ENCODE results near the gene SERAC1. TPM values are rescaled to one million over a fixed set of nuclear protein-coding genes. Genes with fewer than 3 reads are reported as not detected.

The SERAC1 gene
- total and polyA plus RNA-seq, 7 donors = 3.6 to 15.0 (median 9.6) TPM

DNA sequence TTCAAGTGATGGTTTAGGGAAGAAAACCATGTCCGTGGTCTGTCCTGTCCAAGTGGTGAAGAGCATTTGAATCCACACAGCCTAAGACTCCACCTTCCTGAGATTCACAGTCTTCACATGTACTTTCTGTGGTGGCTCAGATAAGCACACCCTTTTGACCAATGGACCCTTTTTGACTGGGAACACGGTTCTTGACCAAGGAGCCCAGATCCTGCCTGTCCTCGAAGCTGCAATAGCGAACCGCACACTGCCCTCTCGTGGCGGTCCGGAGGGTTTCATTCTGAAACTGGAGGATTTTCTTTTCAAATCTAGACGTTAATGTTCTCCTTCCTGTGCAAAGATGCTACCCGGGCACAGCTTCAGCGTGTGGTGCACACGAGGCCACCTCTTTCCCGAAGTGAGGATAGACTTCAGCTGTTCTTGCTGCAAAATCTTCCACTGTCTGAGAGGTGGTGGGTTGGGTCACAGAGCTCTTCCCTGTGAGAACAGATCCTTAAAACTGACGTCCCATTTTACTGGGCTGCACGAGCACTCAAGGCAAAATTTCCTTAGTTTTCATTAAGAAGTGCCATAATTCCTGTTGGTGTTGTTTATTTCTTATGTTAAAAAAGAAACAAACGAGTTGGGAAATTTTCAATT, 95.9 kb downstream of the SERAC1 start:
- H3K9me3 ChIP-seq = no peaks in the 10 kb centered on the region
- TF ChIP-seq POLR2A (IDR thresholded peaks at IDR 0.05) (no peak), POLR2AphosphoS5 (IDR thresholded peaks at IDR 0.05) (peak in 1 of 4 donors; percentile 21), CTCF (IDR thresholded peaks at IDR 0.05) (peak; percentile 76 to 81 (median 80))
- H3K36me3 ChIP-seq = peaks cover 0 to 50% (median 9%) of the 10 kb centered on the region in 4 donors

DNA sequence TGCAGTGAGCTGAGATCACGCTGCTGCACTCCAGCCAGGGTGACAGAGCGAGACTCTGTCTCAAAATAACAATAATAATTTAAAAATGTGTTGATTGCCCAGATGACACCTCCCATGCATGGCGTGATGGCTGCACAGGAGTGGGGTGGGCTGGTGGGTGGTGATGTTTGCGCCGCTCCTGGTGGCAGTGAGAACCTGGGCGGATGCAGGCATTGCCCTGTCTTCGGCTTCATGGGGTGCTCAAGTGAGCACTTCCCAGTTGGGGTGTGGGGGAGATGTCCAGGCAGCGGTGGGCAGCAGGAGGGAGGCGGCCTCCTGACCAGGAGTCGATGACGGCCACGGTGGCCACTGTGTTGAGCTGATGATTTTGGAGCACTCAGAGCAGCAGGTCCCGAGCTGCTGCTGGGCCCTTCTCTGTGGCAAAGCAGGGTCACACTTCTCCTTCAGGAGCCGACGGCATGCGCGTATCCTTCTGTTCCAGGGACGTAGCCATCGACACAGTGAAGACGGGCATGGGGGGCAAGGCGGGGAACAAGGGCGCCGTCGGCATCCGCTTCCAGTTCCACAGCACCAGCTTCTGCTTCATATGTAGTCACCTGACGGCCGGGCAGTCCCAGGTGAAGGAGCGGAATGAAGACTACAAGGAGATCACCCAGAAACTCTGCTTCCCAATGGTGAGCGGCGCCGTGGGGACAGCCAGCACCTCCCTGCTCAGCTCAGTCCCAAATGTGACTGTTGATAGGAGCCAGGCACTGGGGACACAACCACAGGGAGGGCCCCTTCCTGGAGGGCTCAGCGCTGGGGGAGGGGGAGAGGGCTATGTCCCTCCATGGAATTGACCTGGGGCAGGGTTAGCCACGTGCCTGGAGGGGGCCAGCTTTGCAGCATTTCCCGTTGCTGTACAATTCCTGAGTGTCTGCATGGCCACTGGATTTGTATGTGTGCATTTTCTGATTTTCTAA, 96.7 kb downstream of the SERAC1 start:
- TF ChIP-seq CTCF (IDR thresholded peaks at IDR 0.05) (no peak), POLR2AphosphoS5 (IDR thresholded peaks at IDR 0.05) (no peak), EP300 (IDR thresholded peaks at IDR 0.05) (no peak), POLR2A (IDR thresholded peaks at IDR 0.05) (no peak)
- DNase-seq = peak; percentile 51
- Histone ChIP-seq H3K4me3 (no peak overlapping the region), H3K27ac (peak overlapping the region in 2 of 4 donors; percentile 1 to 26), H3K9me3 (no peaks in the 10 kb centered on the region), H3K36me3 (peaks cover 0 to 50% (median 7%) of the 10 kb centered on the region in 4 donors), H3K4me1 (peaks cover 0 to 7% (median 0%) of the 10 kb centered on the region in 4 donors), H3K27me3 (no peaks in the 10 kb centered on the region)
- 89 to 92% methylated on average over 34 of the region's 34 CpGs for WGBS, 2 donors
- intact Hi-C loops (cut with DNase I) = loop anchor here (2.0 to 5.0 kb wide), 3 partner anchors 91 to 314 kb away; partner anchors contain the start of genes SNX9 and SYNJ2

More for the DNA sequence above, 95.9 kb downstream of the SERAC1 start:
- Histone ChIP-seq H3K4me1 (peaks cover 0 to 7% (median 0%) of the 10 kb centered on the region in 4 donors), H3K27me3 (no peaks in the 10 kb centered on the region), H3K4me3 (no peak overlapping the region), H3K27ac (peak overlapping the region in 1 of 4 donors; percentile 26)
- intact Hi-C loops (cut with DNase I) = loop anchor here (2.0 to 5.0 kb wide), 3 partner anchors 91 to 315 kb away; partner anchors contain the start of genes SNX9 and SYNJ2
- peak; percentile 87 for DNase-seq
- WGBS, 2 donors = 21 to 23% methylated on average over 16 of the region's 16 CpGs

DNA sequence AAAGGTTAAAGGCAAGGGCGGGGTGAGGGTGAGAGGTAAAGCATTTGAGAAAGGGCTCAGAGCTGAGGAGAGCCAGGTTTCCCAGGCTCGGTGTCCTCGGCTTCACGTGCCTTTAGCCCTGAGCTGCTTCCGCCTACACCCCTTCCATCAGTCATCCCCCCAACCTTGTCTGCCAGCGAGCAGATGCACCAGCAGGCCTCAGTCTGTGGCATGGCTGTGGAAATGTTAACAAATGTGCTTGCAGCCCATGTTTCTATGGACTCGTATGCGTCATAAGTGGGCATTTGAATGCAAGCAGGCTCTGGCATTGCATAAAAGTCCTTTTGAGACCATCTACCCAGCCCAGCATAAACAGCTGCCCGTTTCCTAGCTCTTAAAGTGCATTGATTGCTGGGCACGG, 97.5 kb downstream of the SERAC1 start:
- Histone ChIP-seq H3K4me3 (no peak overlapping the region), H3K27ac (peak overlapping the region in 1 of 4 donors; percentile 55), H3K9me3 (no peaks in the 10 kb centered on the region), H3K27me3 (no peaks in the 10 kb centered on the region), H3K36me3 (peaks cover 0 to 49% (median 5%) of the 10 kb centered on the region in 4 donors), H3K4me1 (peaks cover 0 to 7% (median 0%) of the 10 kb centered on the region in 4 donors)
- 93 to 95% methylated on average over 10 of the region's 10 CpGs for WGBS, 2 donors
- intact Hi-C loops (cut with DNase I) = loop anchor here (5.0 kb wide), 2 partner anchors 248 to 313 kb away; partner anchors contain the start of gene SNX9
- DNase-seq = no peak
- TF ChIP-seq POLR2AphosphoS5 (IDR thresholded peaks at IDR 0.05) (no peak), CTCF (IDR thresholded peaks at IDR 0.05) (no peak), POLR2A (IDR thresholded peaks at IDR 0.05) (no peak), EP300 (IDR thresholded peaks at IDR 0.05) (no peak)

GRCh38 chr6:158069800-158070195, 98.3 kb downstream of the SERAC1 start:
- Histone ChIP-seq H3K27me3 (no peaks in the 10 kb centered on the region), H3K9me3 (no peaks in the 10 kb centered on the region), H3K4me1 (peaks cover 0 to 7% (median 0%) of the 10 kb centered on the region in 4 donors), H3K36me3 (peaks cover 0 to 56% (median 8%) of the 10 kb centered on the region in 4 donors), H3K4me3 (no peak overlapping the region), H3K27ac (peak overlapping the region in 2 of 4 donors; percentile 10 to 55)
- no peak for DNase-seq
- intact Hi-C loops (cut with DNase I) = loop anchor here (5.0 kb wide), 2 partner anchors 247 to 312 kb away; partner anchors contain the start of gene SNX9
- 90% methylated on average over 6 of the region's 6 CpGs for WGBS, 2 donors
- TF ChIP-seq EP300 (IDR thresholded peaks at IDR 0.05) = no peak
- no peak for TF ChIP-seq CTCF (IDR thresholded peaks at IDR 0.05)
- TF ChIP-seq POLR2A (IDR thresholded peaks at IDR 0.05) = no peak
